NB4 (cell line): ENCODE measurements around the gene ANKRD52.

Experiments
- DNase-seq: peaks from one replicate; pipeline ENCODE4 v3.0.0; 2010; ENCODE audit warnings: low read depth
- H3K4me3 ChIP-seq: one replicate; pipeline ENCODE4 v1.5.1; 2011; ENCODE audit warnings: mild to moderate bottlenecking, low read depth, low read length, moderate library complexity
- MYC ChIP-seq: IDR thresholded peaks from 2 replicates; pipeline ENCODE4 v1.6.1; 2011; ENCODE audit warnings: low read depth, low read length
- POLR2A ChIP-seq: IDR thresholded peaks from 2 replicates; pipeline ENCODE4 v1.6.1; 2011; ENCODE audit warnings: mild to moderate bottlenecking; ENCODE audit not compliant: insufficient read length; ENCODE audit errors: extremely low read depth
- TF ChIP-seq, protein P1 (sequence below): IDR thresholded peaks from 2 replicates; pipeline ENCODE4 v1.6.1; 2011; ENCODE audit warnings: low read depth, low read length
- TF ChIP-seq, protein P2 (sequence below): IDR thresholded peaks from one replicate; pipeline ENCODE4 v1.5.1; 2012; ENCODE audit warnings: low read depth, low read length

ANKRD52 gene

DNA sequence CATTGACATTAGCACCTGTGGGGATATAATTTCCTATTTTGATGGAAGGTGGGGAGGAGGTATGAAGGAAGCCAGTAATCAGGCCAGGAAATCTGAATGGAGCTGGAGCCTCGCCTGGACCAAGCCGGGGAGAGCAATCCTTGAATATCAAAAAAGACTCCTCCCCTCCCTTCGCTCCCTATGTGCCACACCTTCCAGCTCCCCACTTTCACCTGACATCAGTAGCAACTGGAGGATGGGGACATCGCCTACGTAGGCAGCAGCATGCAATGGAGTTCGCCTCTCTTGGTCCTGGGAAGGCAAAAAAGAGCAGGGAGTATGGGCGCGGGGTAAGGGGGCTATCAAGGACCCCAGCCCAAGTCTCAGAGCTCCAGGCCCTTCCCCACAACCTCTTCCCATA is 1.1 kb downstream of the ANKRD52 start:
- TF ChIP-seq MYC = no peak
- TF ChIP-seq, protein P1, sequence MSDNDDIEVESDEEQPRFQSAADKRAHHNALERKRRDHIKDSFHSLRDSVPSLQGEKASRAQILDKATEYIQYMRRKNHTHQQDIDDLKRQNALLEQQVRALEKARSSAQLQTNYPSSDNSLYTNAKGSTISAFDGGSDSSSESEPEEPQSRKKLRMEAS = no peak
- TF ChIP-seq POLR2A = no peak
- TF ChIP-seq, protein P2, sequence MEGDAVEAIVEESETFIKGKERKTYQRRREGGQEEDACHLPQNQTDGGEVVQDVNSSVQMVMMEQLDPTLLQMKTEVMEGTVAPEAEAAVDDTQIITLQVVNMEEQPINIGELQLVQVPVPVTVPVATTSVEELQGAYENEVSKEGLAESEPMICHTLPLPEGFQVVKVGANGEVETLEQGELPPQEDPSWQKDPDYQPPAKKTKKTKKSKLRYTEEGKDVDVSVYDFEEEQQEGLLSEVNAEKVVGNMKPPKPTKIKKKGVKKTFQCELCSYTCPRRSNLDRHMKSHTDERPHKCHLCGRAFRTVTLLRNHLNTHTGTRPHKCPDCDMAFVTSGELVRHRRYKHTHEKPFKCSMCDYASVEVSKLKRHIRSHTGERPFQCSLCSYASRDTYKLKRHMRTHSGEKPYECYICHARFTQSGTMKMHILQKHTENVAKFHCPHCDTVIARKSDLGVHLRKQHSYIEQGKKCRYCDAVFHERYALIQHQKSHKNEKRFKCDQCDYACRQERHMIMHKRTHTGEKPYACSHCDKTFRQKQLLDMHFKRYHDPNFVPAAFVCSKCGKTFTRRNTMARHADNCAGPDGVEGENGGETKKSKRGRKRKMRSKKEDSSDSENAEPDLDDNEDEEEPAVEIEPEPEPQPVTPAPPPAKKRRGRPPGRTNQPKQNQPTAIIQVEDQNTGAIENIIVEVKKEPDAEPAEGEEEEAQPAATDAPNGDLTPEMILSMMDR = no peak
- H3K4me3 ChIP-seq = peak overlapping the region; percentile 76
- DNase-seq = no peak

DNA sequence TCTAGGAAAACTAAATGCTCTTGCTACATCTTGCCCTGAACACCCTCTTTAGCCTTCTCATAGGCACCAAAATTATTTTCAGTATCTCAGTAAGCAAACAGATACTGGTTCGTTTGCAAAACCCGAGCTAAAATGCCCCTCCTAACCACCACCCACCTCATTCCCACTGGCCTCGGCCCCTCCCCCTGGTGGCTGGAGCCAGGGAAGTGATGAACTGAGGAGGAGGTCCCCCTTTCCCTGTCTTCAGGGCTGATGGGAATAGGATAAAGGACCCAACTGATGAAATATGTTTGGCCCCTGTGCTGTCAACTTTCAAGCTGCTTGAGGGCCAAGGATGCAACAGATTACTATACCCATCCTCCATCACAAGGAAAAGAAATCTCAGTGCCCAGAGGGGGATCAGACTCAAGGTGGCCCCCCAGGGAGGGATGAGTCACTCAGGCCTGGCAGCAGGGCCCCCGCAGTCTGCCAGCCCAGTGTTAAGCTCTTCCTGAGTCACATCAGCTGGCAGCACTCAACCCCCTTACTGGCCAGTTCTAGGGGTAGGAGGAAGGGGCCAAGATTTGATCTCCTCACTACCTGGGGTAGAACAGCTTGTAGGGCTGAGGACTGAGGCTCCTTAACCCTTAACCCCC is 1.7 kb downstream of the ANKRD52 start:
- peak; percentile 42 for DNase-seq
- H3K4me3 ChIP-seq = no peak overlapping the region
- TF ChIP-seq, protein P1 = no peak
- TF ChIP-seq MYC (no peak), POLR2A (no peak)
- TF ChIP-seq, protein P2 = no peak

DNA sequence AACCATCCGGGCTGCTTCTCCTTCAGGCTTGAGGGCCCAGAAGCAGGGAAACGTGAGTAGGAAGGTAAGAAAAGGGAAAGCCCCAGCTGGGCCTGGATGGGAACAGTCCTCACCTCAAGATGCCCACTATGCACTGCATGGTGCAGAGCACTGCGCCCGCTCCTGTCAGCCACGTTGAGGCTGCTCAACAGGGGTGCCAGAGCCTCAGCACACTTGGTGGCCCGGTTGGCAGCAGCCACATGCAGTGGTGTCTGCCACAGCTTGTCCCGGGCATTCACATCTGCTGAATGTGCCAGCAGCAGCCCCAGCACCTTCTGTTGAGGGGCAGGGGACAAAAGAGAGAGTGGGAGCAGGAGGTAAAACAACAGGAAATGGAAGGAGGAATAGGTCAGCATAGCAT is 2.5 kb downstream of the ANKRD52 start:
- TF ChIP-seq MYC (no peak), POLR2A (no peak)
- TF ChIP-seq, protein P1 = no peak
- TF ChIP-seq, protein P2 = no peak
- H3K4me3 ChIP-seq = no peak overlapping the region
- no peak for DNase-seq

DNA sequence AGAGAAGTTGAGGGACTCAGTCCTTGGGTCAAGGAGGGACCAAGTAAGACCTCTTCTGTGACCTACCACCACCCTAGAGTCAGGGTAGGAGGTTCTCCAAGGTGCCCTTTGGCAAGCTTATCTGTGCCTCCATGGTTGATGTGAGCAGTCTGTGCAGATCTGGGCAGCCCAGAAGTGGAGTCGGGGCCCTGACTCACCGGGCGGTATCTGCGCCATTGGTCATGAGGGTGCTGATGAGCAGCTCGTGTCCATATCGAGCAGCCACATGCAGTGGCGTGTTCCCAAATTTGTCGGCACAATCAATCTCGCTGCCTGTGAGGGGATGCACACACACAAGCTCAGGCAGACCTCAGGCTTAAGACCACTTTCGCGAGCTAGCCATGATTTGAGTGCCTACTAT is 5.1 kb downstream of the ANKRD52 start:
- TF ChIP-seq, protein P1 = no peak
- TF ChIP-seq POLR2A (no peak), MYC (no peak)
- TF ChIP-seq, protein P2 = no peak
- no peak overlapping the region for H3K4me3 ChIP-seq
- DNase-seq = no peak

DNA sequence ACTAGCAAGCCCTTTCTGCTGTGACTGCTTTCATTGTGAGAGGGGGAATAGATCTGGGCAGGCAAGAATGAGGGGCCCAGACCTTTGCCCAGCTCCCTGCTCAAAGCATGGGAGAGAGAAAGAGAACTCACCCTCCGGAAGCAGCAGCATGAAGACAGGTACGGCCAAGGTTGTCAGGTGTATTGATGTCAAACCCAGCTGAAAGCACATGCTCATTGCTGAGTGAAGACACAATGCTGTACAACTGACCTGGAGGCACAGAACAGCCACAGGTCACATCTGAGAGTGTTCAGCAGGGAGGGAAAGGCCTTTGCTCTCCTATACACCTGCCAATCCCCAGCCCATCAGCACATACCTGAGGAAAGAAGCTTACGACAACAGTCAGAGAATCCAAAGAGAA is 5.5 kb downstream of the ANKRD52 start:
- TF ChIP-seq, protein P1 = no peak
- TF ChIP-seq POLR2A (no peak), MYC (no peak)
- TF ChIP-seq, protein P2 = no peak
- no peak for DNase-seq
- no peak overlapping the region for H3K4me3 ChIP-seq

DNA sequence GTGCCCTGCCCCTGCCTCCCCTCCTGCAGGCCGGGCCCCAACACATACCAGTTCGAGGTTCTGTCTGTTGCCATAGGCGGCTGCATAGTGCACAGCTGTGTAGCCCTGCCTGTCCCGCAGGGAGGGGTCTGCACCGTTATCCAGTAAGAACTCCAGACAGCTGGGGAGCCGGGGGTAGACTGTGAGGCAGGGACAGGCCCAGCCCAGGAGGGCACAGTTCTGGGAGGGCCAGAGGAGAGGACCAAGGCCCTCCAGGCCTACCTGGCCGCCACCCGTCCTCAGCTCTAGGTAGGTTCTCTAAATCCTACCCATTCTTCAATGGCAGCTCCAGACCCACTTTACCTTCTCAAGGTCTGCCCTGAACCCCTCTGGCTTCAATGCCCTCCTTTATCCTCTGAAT is 9.5 kb downstream of the ANKRD52 start:
- TF ChIP-seq, protein P1 = no peak
- TF ChIP-seq POLR2A (no peak), MYC (no peak)
- TF ChIP-seq, protein P2 = no peak

More for the DNA sequence above, 9.5 kb downstream of the ANKRD52 start:
- no peak overlapping the region for H3K4me3 ChIP-seq
- DNase-seq = no peak
